ENCODE data around the gene FRG2C. TPM values are rescaled to one million over a fixed set of nuclear protein-coding genes. Genes with fewer than 3 reads are reported as not detected.
"Not testable (repeated sequence)": the region's sequence is repeated elsewhere in the genome, so short reads cannot be mapped to it uniquely, and the experiment has no call there.

FRG2C gene
- total RNA-seq = not detected

GRCh38 chr3:75664028-75664427 is at the start of gene FRG2C:
TSS of gene FRG2C (plus strand) at chr3:75664328. CDS start at chr3:75664380, 52 bp downstream.
- not testable (repeated sequence) for H3K4me1 ChIP-seq; H3K4me3 ChIP-seq; H3K9me3 ChIP-seq; H3K27ac ChIP-seq; DNase-seq (ENCODE audit: low spot score in 2 of 2); H3K36me3 ChIP-seq
- WGBS = 84% methylated on average over 9 of the region's 9 CpGs
- peaks cover 25% of the 10 kb centered on the region for H3K27me3 ChIP-seq

GRCh38 chr3:75618666-75619305 is 45.3 kb upstream of the FRG2C start:
- peak; percentile 78 to 85 for DNase-seq (ENCODE audit: low spot score in 2 of 2)
- not testable (repeated sequence) for H3K27ac ChIP-seq
- H3K4me3 ChIP-seq = peak overlapping the region; percentile 49

GRCh38 chr3:75619481-75620031 is 44.6 kb upstream of the FRG2C start:
- peaks cover 12% of the 10 kb centered on the region for H3K27me3 ChIP-seq
- not testable (repeated sequence) for H3K27ac ChIP-seq; DNase-seq (ENCODE audit: low spot score in 2 of 2); H3K36me3 ChIP-seq; H3K9me3 ChIP-seq
- peaks cover 15% of the 10 kb centered on the region for H3K4me1 ChIP-seq
- WGBS = 12% methylated on average over 14 of the region's 52 CpGs
- peak overlapping the region; percentile 49 for H3K4me3 ChIP-seq

More at GRCh38 chr3:75618666-75619305, 45.3 kb upstream of the FRG2C start:
- peaks cover 12% of the 10 kb centered on the region for H3K27me3 ChIP-seq
- WGBS = 4% methylated on average over 14 of the region's 43 CpGs
- H3K36me3 ChIP-seq, H3K9me3 ChIP-seq: not testable (repeated sequence)
- peaks cover 15% of the 10 kb centered on the region for H3K4me1 ChIP-seq

- Histone ChIP-seq H3K27me3 (peaks cover 12% of the 10 kb centered on the region), H3K4me1 (peaks cover 15% of the 10 kb centered on the region)
- 72% methylated on average over 9 of the region's 10 CpGs for WGBS
- not testable (repeated sequence) for H3K36me3 ChIP-seq; H3K4me3 ChIP-seq; DNase-seq (ENCODE audit: low spot score in 2 of 2); H3K27ac ChIP-seq; H3K9me3 ChIP-seq
These were observed 42.4 kb upstream of the FRG2C start for GRCh38 chr3:75621772-75622171.

GRCh38 chr3:75623656-75624055 is 40.5 kb upstream of the FRG2C start:
- not testable (repeated sequence) for H3K27ac ChIP-seq; H3K36me3 ChIP-seq; DNase-seq (ENCODE audit: low spot score in 2 of 2); H3K4me3 ChIP-seq; H3K9me3 ChIP-seq
- Histone ChIP-seq H3K4me1 (peaks cover 12% of the 10 kb centered on the region), H3K27me3 (peaks cover 12% of the 10 kb centered on the region)
- 79% methylated on average over 2 of the region's 13 CpGs for WGBS

- H3K36me3 ChIP-seq; H3K4me1 ChIP-seq; DNase-seq (ENCODE audit: low spot score in 2 of 2); H3K27ac ChIP-seq; H3K4me3 ChIP-seq; H3K9me3 ChIP-seq; H3K27me3 ChIP-seq: not testable (repeated sequence)
- no CpG with 5 or more reads among the region's 2 CpGs for WGBS
These were observed 33.1 kb upstream of the FRG2C start for GRCh38 chr3:75630887-75631535.

- no peak overlapping the region for H3K4me3 ChIP-seq
- no peaks in the 10 kb centered on the region for H3K9me3 ChIP-seq
- DNase-seq (ENCODE audit: low spot score in 2 of 2) = no peak
- H3K4me1 ChIP-seq = no peaks in the 10 kb centered on the region
- WGBS = 100% methylated on average over 1 of the region's 4 CpGs
- no peaks in the 10 kb centered on the region for H3K27me3 ChIP-seq
- H3K36me3 ChIP-seq = no peaks in the 10 kb centered on the region
- no peak overlapping the region for H3K27ac ChIP-seq
- TF ChIP-seq POLR2AphosphoS5 (IDR thresholded peaks at IDR 0.05) (no peak), EP300 (IDR thresholded peaks at IDR 0.05) (no peak)
These were observed 32.6 kb upstream of the FRG2C start for GRCh38 chr3:75631541-75631940.

- not testable (repeated sequence) for H3K9me3 ChIP-seq; H3K4me3 ChIP-seq; H3K27me3 ChIP-seq; H3K27ac ChIP-seq; H3K36me3 ChIP-seq; DNase-seq (ENCODE audit: low spot score in 2 of 2)
- WGBS = 88% methylated on average over 10 of the region's 10 CpGs
- H3K4me1 ChIP-seq = peaks cover 13% of the 10 kb centered on the region
These were observed 25.2 kb upstream of the FRG2C start for GRCh38 chr3:75638947-75639346.

GRCh38 chr3:75641107-75641517 is 23.0 kb upstream of the FRG2C start:
- H3K27me3 ChIP-seq, H3K9me3 ChIP-seq, H3K36me3 ChIP-seq, H3K27ac ChIP-seq: not testable (repeated sequence)
- peaks cover 13% of the 10 kb centered on the region for H3K4me1 ChIP-seq
- DNase-seq (ENCODE audit: low spot score in 2 of 2) = peak; percentile 84 to 92
- H3K4me3 ChIP-seq = peak overlapping the region; percentile 47
- 17% methylated on average over 5 of the region's 16 CpGs for WGBS

Measured in suprapubic skin (tissue), 4 donors.